HEK293 (cell line): ENCODE results near the gene ZNF644.

Experiments
- CTCF ChIA-PET: fragments of 350-600 bp; formaldehyde crosslinking; extraction: SDS; loops from one replicate; lab custom pipeline; 2021; ENCODE audit warnings: antibody characterized with exemption; lab: Yijun Ruan, JAX
- POLR2A ChIA-PET: fragments of 300-600 bp; formaldehyde crosslinking; extraction: SDS; loops from one replicate; lab custom pipeline; 2020; ENCODE audit warnings: antibody characterized with exemption, inconsistent platforms; lab: Yijun Ruan, JAX
- H3K27ac ChIP-seq: fragments of 200-500 bp; sonication (Bioruptor generic); 2 replicates; pipeline ENCODE4 v1.5.1; 2014; ENCODE audit warnings: low read depth, low read length, control low read depth, inconsistent platforms; ENCODE audit errors: extremely low read depth
- H3K36me3 ChIP-seq, 2 experiments: fragments of 200-500 bp in 1 of 2; sonication (Bioruptor generic) in 1 of 2; 1 replicate in 1 of 2; 2 replicates in 1 of 2; pipeline ENCODE4 v1.5.1; 2014 to 2017; ENCODE audit warnings: inconsistent platforms in 2 of 2, low read length in 2 of 2; ENCODE audit not compliant: control insufficient read depth in 2 of 2, insufficient read depth in 1 of 2
- H3K4me1 ChIP-seq: fragments of 200-500 bp; sonication (Bioruptor generic); 2 replicates; pipeline ENCODE4 v1.5.1; 2014; ENCODE audit warnings: mild to moderate bottlenecking, low read length, inconsistent platforms; ENCODE audit not compliant: control insufficient read depth, insufficient read depth
- H3K4me3 ChIP-seq: 2 replicates; pipeline ENCODE4 v1.5.1; 2011; ENCODE audit warnings: low read depth, mild to moderate bottlenecking, control low read depth, low read length, moderate library complexity
- H3K9me3 ChIP-seq: fragments of 200-500 bp; sonication (Bioruptor generic); 2 replicates; pipeline ENCODE4 v1.5.1; 2014; ENCODE audit warnings: low read depth, low read length, inconsistent platforms; ENCODE audit not compliant: control insufficient read depth, insufficient read depth
- BCL11B ChIP-seq: fragments of 450-650 bp; formaldehyde crosslinking; IDR thresholded peaks from 2 replicates; pipeline ENCODE4 v1.5.1; 2016; ENCODE audit warnings: low read depth, missing biosample characterization, missing genetic modification characterization
- MEIS1 ChIP-seq: sonication (generic); formaldehyde crosslinking; IDR thresholded peaks from 2 replicates; pipeline ENCODE4 v1.8.1; 2022; ENCODE audit warnings: missing genetic modification reagents, mild to moderate bottlenecking, borderline replicate concordance
- REPIN1 ChIP-seq: fragments of 450-650 bp; formaldehyde crosslinking; IDR thresholded peaks from 2 replicates; pipeline ENCODE4 v1.5.1; 2017; ENCODE audit warnings: missing biosample characterization, missing genetic modification characterization, low read depth
- SETDB1 ChIP-seq: IDR thresholded peaks from one replicate; pipeline ENCODE4 v1.6.1; 2017; ENCODE audit warnings: mild to moderate bottlenecking, low read length, moderate library complexity, mixed read lengths; ENCODE audit not compliant: insufficient read length
- SP3 ChIP-seq: fragments of 450-650 bp; formaldehyde crosslinking; IDR thresholded peaks from 2 replicates; pipeline ENCODE4 v1.5.1; 2016; ENCODE audit warnings: missing biosample characterization, missing genetic modification characterization
- ZNF140 ChIP-seq: fragments of 450-650 bp; formaldehyde crosslinking; IDR thresholded peaks from 2 replicates; pipeline ENCODE4 v1.5.1; 2016; ENCODE audit warnings: missing biosample characterization, missing genetic modification characterization
- ZNF221 ChIP-seq: fragments of 450-650 bp; formaldehyde crosslinking; IDR thresholded peaks from 2 replicates; pipeline ENCODE4 v1.5.1; 2017; ENCODE audit warnings: missing biosample characterization, missing genetic modification characterization, borderline replicate concordance
- ZNF274 ChIP-seq, 2 experiments: fragments of 200-500 bp in 1 of 2; fragments of 450-650 bp in 1 of 2; sonication (Bioruptor generic) in 1 of 2; formaldehyde crosslinking in 1 of 2; IDR thresholded peaks; 2 replicates each; pipeline versions ENCODE4 v1.5.1 to v1.6.1; 2014 to 2016; ENCODE audit warnings: borderline replicate concordance in 1 of 2, inconsistent platforms in 1 of 2, low read length in 1 of 2, missing biosample characterization in 1 of 2, missing genetic modification characterization in 1 of 2
- ZNF302 ChIP-seq: fragments of 450-650 bp; formaldehyde crosslinking; IDR thresholded peaks from 2 replicates; pipeline ENCODE4 v1.5.1; 2016; ENCODE audit warnings: missing biosample characterization, missing genetic modification characterization, low read depth
- ZNF341 ChIP-seq: fragments of 450-650 bp; formaldehyde crosslinking; IDR thresholded peaks from 2 replicates; pipeline ENCODE4; 2016; ENCODE audit warnings: low read depth, missing biosample characterization, missing genetic modification characterization
- ZNF354C ChIP-seq: fragments of 450-650 bp; formaldehyde crosslinking; IDR thresholded peaks from 2 replicates; pipeline ENCODE4 v1.5.1; 2016; ENCODE audit warnings: missing biosample characterization, missing genetic modification characterization, low read depth, borderline replicate concordance
- ZNF366 ChIP-seq: fragments of 450-650 bp; formaldehyde crosslinking; conservative IDR thresholded peaks from 2 replicates; pipeline ENCODE4 v1.5.1; 2016; ENCODE audit warnings: missing biosample characterization, missing genetic modification characterization
- ZNF433 ChIP-seq: fragments of 450-650 bp; formaldehyde crosslinking; IDR thresholded peaks from 2 replicates; pipeline ENCODE4 v1.5.1; 2016; ENCODE audit warnings: missing biosample characterization, missing genetic modification characterization, low read depth
- ZNF600 ChIP-seq: fragments of 450-650 bp; formaldehyde crosslinking; IDR thresholded peaks from 2 replicates; pipeline ENCODE4 v1.5.1; 2016; ENCODE audit warnings: missing biosample characterization, missing genetic modification characterization
- ZNF610 ChIP-seq: fragments of 450-650 bp; formaldehyde crosslinking; IDR thresholded peaks from 2 replicates; pipeline ENCODE4 v1.5.1; 2016; ENCODE audit warnings: missing biosample characterization, missing genetic modification characterization, borderline replicate concordance
- ZNF624 ChIP-seq: fragments of 450-650 bp; formaldehyde crosslinking; IDR thresholded peaks from 2 replicates; pipeline ENCODE4 v1.5.1; 2017; ENCODE audit warnings: missing biosample characterization, missing genetic modification characterization
- ZNF639 ChIP-seq: fragments of 450-650 bp; formaldehyde crosslinking; IDR thresholded peaks from 2 replicates; pipeline ENCODE4 v1.5.1; 2016; ENCODE audit warnings: missing biosample characterization, missing genetic modification characterization
- ZNF664 ChIP-seq: fragments of 450-650 bp; formaldehyde crosslinking; IDR thresholded peaks from 2 replicates; pipeline ENCODE4 v1.5.1; 2016; ENCODE audit warnings: missing biosample characterization, missing genetic modification characterization
- ZNF670 ChIP-seq: fragments of 450-650 bp; formaldehyde crosslinking; IDR thresholded peaks from 2 replicates; pipeline ENCODE4 v1.5.1; 2016; ENCODE audit warnings: missing biosample characterization, missing genetic modification characterization, low read depth
- ZNF776 ChIP-seq: fragments of 450-650 bp; formaldehyde crosslinking; IDR thresholded peaks from 2 replicates; pipeline ENCODE4 v1.5.0; 2017; ENCODE audit warnings: missing biosample characterization, missing genetic modification characterization, borderline replicate concordance
- ZXDB ChIP-seq: fragments of 450-650 bp; formaldehyde crosslinking; IDR thresholded peaks from 2 replicates; pipeline ENCODE4 v1.5.1; 2016; ENCODE audit warnings: missing biosample characterization, missing genetic modification characterization

The ZNF644 gene

GRCh38 chr1:90955769-90956168 lies 66.1 kb downstream of the ZNF644 start:
- POLR2A ChIA-PET = no interaction called here
- Histone ChIP-seq H3K9me3 (no peaks in the 10 kb centered on the region), H3K4me1 (no peaks in the 10 kb centered on the region)
- TF ChIP-seq ZNF274 (IDR thresholded peaks at IDR 0.05; ENCODE audit: low read length) (no peak), ZNF274 (tag by site-specific recombination; IDR thresholded peaks at IDR 0.05; ENCODE audit: borderline replicate concordance) (no peak), REPIN1 (no peak), ZNF341 (tag by site-specific recombination) (no peak), ZNF610 (tag by site-specific recombination) (no peak), ZNF624 (tag by site-specific recombination) (no peak), ZXDB (tag by site-specific recombination) (no peak)
- TF ChIP-seq, all 188 proteins: peak for 0
- CTCF ChIA-PET = no interaction called here
- no peak overlapping the region for H3K4me3 ChIP-seq
- H3K36me3 ChIP-seq = peaks cover 0 to 11% of the 10 kb centered on the region in 2 experiments; a peak in 2 of 3 replicates
- no peak overlapping the region for H3K27ac ChIP-seq

- Histone ChIP-seq H3K27ac (no peak overlapping the region), H3K4me1 (no peaks in the 10 kb centered on the region), H3K9me3 (no peaks in the 10 kb centered on the region), H3K4me3 (no peak overlapping the region), H3K36me3 (peaks cover 0 to 11% of the 10 kb centered on the region in 2 experiments; a peak in 2 of 3 replicates)
- ChIA-PET POLR2A (no interaction called here), CTCF (interaction anchor here (0.6 to 0.7 kb wide), 2 partner anchors 14 to 17 kb away, joined by 3 read pairs; no protein-coding TSS in a partner anchor)
- TF ChIP-seq ZNF664 (tag by site-specific recombination) = peak; percentile 86
- no peak for TF ChIP-seq ZNF366 (tag by site-specific recombination)
- no peak for TF ChIP-seq BCL11B (tag by site-specific recombination)
Observed at GRCh38 chr1:90952906-90953305, 68.9 kb downstream of the ZNF644 start.

- no peak for TF ChIP-seq ZNF600 (tag by site-specific recombination)
- TF ChIP-seq ZNF274 (IDR thresholded peaks at IDR 0.05; ENCODE audit: low read length) = no peak
- no peak for TF ChIP-seq ZNF274 (tag by site-specific recombination; IDR thresholded peaks at IDR 0.05; ENCODE audit: borderline replicate concordance)
- TF ChIP-seq ZNF639 (tag by site-specific recombination) = no peak
- no peak for TF ChIP-seq ZNF302 (tag by site-specific recombination)
- no peak for TF ChIP-seq SP3
- no peak for TF ChIP-seq ZNF221 (tag by site-specific recombination)
- TF ChIP-seq MEIS1 = no peak
- POLR2A ChIA-PET = no interaction called here
- Histone ChIP-seq H3K9me3 (no peaks in the 10 kb centered on the region), H3K4me3 (no peak overlapping the region), H3K4me1 (no peaks in the 10 kb centered on the region), H3K27ac (no peak overlapping the region), H3K36me3 (peaks cover 0 to 8% of the 10 kb centered on the region in 2 experiments; a peak in 1 of 3 replicates)
- CTCF ChIA-PET = no interaction called here
Observed at GRCh38 chr1:90951009-90951408, 70.8 kb downstream of the ZNF644 start.

GRCh38 chr1:90948301-90948700 lies 73.5 kb downstream of the ZNF644 start:
- POLR2A ChIA-PET = no interaction called here
- peaks cover 0 to 7% of the 10 kb centered on the region in 2 experiments; a peak in 1 of 3 replicates for H3K36me3 ChIP-seq
- TF ChIP-seq ZNF670 (tag by site-specific recombination) (no peak), ZNF140 (tag by site-specific recombination) (no peak), SETDB1 (no peak), ZNF776 (tag by site-specific recombination) (no peak), ZNF354C (tag by site-specific recombination) (no peak), ZNF433 (no peak)
- TF ChIP-seq, all 188 proteins: peak for 0
- Histone ChIP-seq H3K9me3 (no peaks in the 10 kb centered on the region), H3K4me1 (no peaks in the 10 kb centered on the region), H3K4me3 (no peak overlapping the region), H3K27ac (no peak overlapping the region)
- CTCF ChIA-PET = interaction anchor here (0.6 kb wide), 2 partner anchors 47 to 158 kb away, joined by 3 read pairs; no protein-coding TSS in a partner anchor
